T-helper 2 cell treated with Interferon-gamma antibody and Interleukin-4, amounts not matched to agents 5 μg/mL and 100 μg/mL, for 36 hours (primary cell): Measurements from ENCODE around the gene MRPS23.

Experiments used
- DNase-seq: peaks from one replicate; pipeline ENCODE4 v3.0.0; 2021; ENCODE audit warnings: low spot score
- H3K27ac Mint-ChIP-seq: one replicate; pipeline ENCODE4 v1.8.0; 2021; ENCODE audit warnings: mild to moderate bottlenecking, mixed read lengths
- H3K27me3 Mint-ChIP-seq: one replicate; pipeline ENCODE4 v1.8.0; 2021; ENCODE audit warnings: low read depth, mixed read lengths
- H3K36me3 Mint-ChIP-seq: one replicate; pipeline ENCODE4 v1.8.0; 2021; ENCODE audit warnings: low read depth, mixed read lengths
- H3K4me1 Mint-ChIP-seq: one replicate; pipeline ENCODE4 v1.8.0; 2021; ENCODE audit warnings: low read depth, mixed read lengths
- H3K4me3 Mint-ChIP-seq: one replicate; pipeline ENCODE4 v1.8.0; 2022; ENCODE audit warnings: mild to moderate bottlenecking, moderate library complexity, mixed read lengths
- H3K9me3 Mint-ChIP-seq: one replicate; pipeline ENCODE4 v1.8.0; 2021; ENCODE audit warnings: mixed read lengths

The MRPS23 gene

GRCh38 chr17:57849874-57850754 lies at the start of gene MRPS23:
Gene MRPS23 (minus strand): TSS chr17:57850044. CDS start chr17:57850010, 34 bp downstream.
- Mint-ChIP-seq H3K4me3 (peak within 1 kb of the TSS; percentile 95), H3K9me3 (no peaks in the 10 kb centered on the region), H3K27me3 (no peaks in the 10 kb centered on the region), H3K4me1 (peaks cover 28% of the 10 kb centered on the region), H3K36me3 (peaks cover 24% of the 10 kb centered on the region), H3K27ac (peak within 1 kb of the TSS; percentile 98)
- DNase-seq, result peak; percentile 98

GRCh38 chr17:57899391-57899790 lies 49.5 kb upstream of the MRPS23 start:
- Mint-ChIP-seq H3K36me3 (no peaks in the 10 kb centered on the region), H3K4me1 (peaks cover 25% of the 10 kb centered on the region), H3K27me3 (no peaks in the 10 kb centered on the region), H3K9me3 (no peaks in the 10 kb centered on the region), H3K4me3 (no peak overlapping the region), H3K27ac (peak overlapping the region; percentile 53)
- DNase-seq, result no peak

- no peak overlapping the region for H3K27ac Mint-ChIP-seq
- H3K36me3 Mint-ChIP-seq, result no peaks in the 10 kb centered on the region
- no peak overlapping the region for H3K4me3 Mint-ChIP-seq
- DNase-seq, result no peak
- H3K27me3 Mint-ChIP-seq, result no peaks in the 10 kb centered on the region
- no peaks in the 10 kb centered on the region for H3K9me3 Mint-ChIP-seq
- H3K4me1 Mint-ChIP-seq, result peaks cover 25% of the 10 kb centered on the region
These were observed 48.9 kb upstream of the MRPS23 start for GRCh38 chr17:57898487-57899311.

GRCh38 chr17:57895382-57896060 lies 45.7 kb upstream of the MRPS23 start:
- H3K27me3 Mint-ChIP-seq, result no peaks in the 10 kb centered on the region
- H3K9me3 Mint-ChIP-seq, result no peaks in the 10 kb centered on the region
- peaks cover 20% of the 10 kb centered on the region for H3K4me1 Mint-ChIP-seq
- peak overlapping the region; percentile 14 for H3K27ac Mint-ChIP-seq
- DNase-seq, result no peak
- H3K4me3 Mint-ChIP-seq, result no peak overlapping the region
- no peaks in the 10 kb centered on the region for H3K36me3 Mint-ChIP-seq

GRCh38 chr17:57894848-57895247 lies 45.0 kb upstream of the MRPS23 start:
- H3K36me3 Mint-ChIP-seq, result no peaks in the 10 kb centered on the region
- H3K9me3 Mint-ChIP-seq, result no peaks in the 10 kb centered on the region
- peaks cover 17% of the 10 kb centered on the region for H3K4me1 Mint-ChIP-seq
- no peak overlapping the region for H3K4me3 Mint-ChIP-seq
- peak overlapping the region; percentile 14 for H3K27ac Mint-ChIP-seq
- no peaks in the 10 kb centered on the region for H3K27me3 Mint-ChIP-seq
- no peak for DNase-seq

- no peaks in the 10 kb centered on the region for H3K36me3 Mint-ChIP-seq
- H3K4me3 Mint-ChIP-seq, result no peak overlapping the region
- DNase-seq, result no peak
- no peak overlapping the region for H3K27ac Mint-ChIP-seq
- no peaks in the 10 kb centered on the region for H3K27me3 Mint-ChIP-seq
- peaks cover 12% of the 10 kb centered on the region for H3K4me1 Mint-ChIP-seq
- H3K9me3 Mint-ChIP-seq, result no peaks in the 10 kb centered on the region
These were observed 43.2 kb upstream of the MRPS23 start for GRCh38 chr17:57892820-57893595.

GRCh38 chr17:57892146-57892819 lies 42.4 kb upstream of the MRPS23 start:
- Mint-ChIP-seq H3K36me3 (no peaks in the 10 kb centered on the region), H3K27ac (no peak overlapping the region), H3K27me3 (no peaks in the 10 kb centered on the region), H3K9me3 (no peaks in the 10 kb centered on the region), H3K4me1 (peaks cover 12% of the 10 kb centered on the region), H3K4me3 (no peak overlapping the region)
- peak; percentile 67 for DNase-seq

- no peak for DNase-seq
- no peaks in the 10 kb centered on the region for H3K27me3 Mint-ChIP-seq
- H3K4me1 Mint-ChIP-seq, result peaks cover 12% of the 10 kb centered on the region
- no peaks in the 10 kb centered on the region for H3K9me3 Mint-ChIP-seq
- no peaks in the 10 kb centered on the region for H3K36me3 Mint-ChIP-seq
- H3K4me3 Mint-ChIP-seq, result no peak overlapping the region
- H3K27ac Mint-ChIP-seq, result no peak overlapping the region
These were observed 41.0 kb upstream of the MRPS23 start for GRCh38 chr17:57890857-57891232.

GRCh38 chr17:57889892-57890856 lies 40.3 kb upstream of the MRPS23 start:
- H3K36me3 Mint-ChIP-seq, result no peaks in the 10 kb centered on the region
- no peak overlapping the region for H3K4me3 Mint-ChIP-seq
- H3K27me3 Mint-ChIP-seq, result no peaks in the 10 kb centered on the region
- H3K27ac Mint-ChIP-seq, result no peak overlapping the region
- no peak for DNase-seq
- H3K4me1 Mint-ChIP-seq, result peaks cover 11% of the 10 kb centered on the region
- H3K9me3 Mint-ChIP-seq, result no peaks in the 10 kb centered on the region

- H3K27ac Mint-ChIP-seq, result no peak overlapping the region
- H3K36me3 Mint-ChIP-seq, result no peaks in the 10 kb centered on the region
- no peak overlapping the region for H3K4me3 Mint-ChIP-seq
- DNase-seq, result no peak
- peaks cover 6% of the 10 kb centered on the region for H3K4me1 Mint-ChIP-seq
- no peaks in the 10 kb centered on the region for H3K9me3 Mint-ChIP-seq
- no peaks in the 10 kb centered on the region for H3K27me3 Mint-ChIP-seq
These were observed 39.4 kb upstream of the MRPS23 start for GRCh38 chr17:57889252-57889651.

GRCh38 chr17:57888311-57889216 lies 38.7 kb upstream of the MRPS23 start:
- Mint-ChIP-seq H3K27me3 (no peaks in the 10 kb centered on the region), H3K27ac (no peak overlapping the region), H3K4me1 (peaks cover 6% of the 10 kb centered on the region), H3K9me3 (no peaks in the 10 kb centered on the region), H3K4me3 (no peak overlapping the region), H3K36me3 (no peaks in the 10 kb centered on the region)
- DNase-seq, result no peak
